NT2/D1 (cell line): ENCODE results near the gene ARL15.

Source experiments
- DNase-seq: peaks from one replicate; pipeline ENCODE4 v3.0.0-alpha.2; 2011; ENCODE audit warnings: low read depth, low spot score
- H3K27me3 ChIP-seq: 2 replicates; pipeline ENCODE4 v1.6.0; 2011; ENCODE audit warnings: mild to moderate bottlenecking; ENCODE audit not compliant: insufficient read length, insufficient read depth
- H3K36me3 ChIP-seq: 2 replicates; pipeline ENCODE4 v1.6.1; 2011; ENCODE audit warnings: mild to moderate bottlenecking, low read length, mixed read lengths; ENCODE audit not compliant: insufficient read depth, insufficient read length
- H3K4me1 ChIP-seq: 2 replicates; pipeline ENCODE4 v1.5.1; 2011; ENCODE audit not compliant: insufficient read depth, insufficient read length
- H3K4me3 ChIP-seq: 2 replicates; pipeline ENCODE4 v1.5.1; 2011; ENCODE audit warnings: low read depth; ENCODE audit not compliant: insufficient read length
- H3K9ac ChIP-seq: 2 replicates; pipeline ENCODE4 v1.6.0; 2011; ENCODE audit warnings: low read depth; ENCODE audit not compliant: insufficient read length
- H3K9me3 ChIP-seq: 2 replicates; pipeline ENCODE4 v1.5.1; 2011; ENCODE audit warnings: mild to moderate bottlenecking, low read length; ENCODE audit not compliant: insufficient read depth
- SUZ12 ChIP-seq: IDR thresholded peaks from 2 replicates; pipeline ENCODE4 v1.6.1; 2011; ENCODE audit not compliant: insufficient read length, insufficient read depth; ENCODE audit errors: extremely low read depth
- YY1 ChIP-seq: IDR thresholded peaks from 2 replicates; pipeline ENCODE4 v1.6.1; 2011; ENCODE audit not compliant: insufficient read length, insufficient read depth
- ZNF274 ChIP-seq: IDR thresholded peaks from 2 replicates; pipeline ENCODE4 v1.6.1; 2011; ENCODE audit warnings: mild to moderate bottlenecking, low read depth, low read length

Gene ARL15

DNA sequence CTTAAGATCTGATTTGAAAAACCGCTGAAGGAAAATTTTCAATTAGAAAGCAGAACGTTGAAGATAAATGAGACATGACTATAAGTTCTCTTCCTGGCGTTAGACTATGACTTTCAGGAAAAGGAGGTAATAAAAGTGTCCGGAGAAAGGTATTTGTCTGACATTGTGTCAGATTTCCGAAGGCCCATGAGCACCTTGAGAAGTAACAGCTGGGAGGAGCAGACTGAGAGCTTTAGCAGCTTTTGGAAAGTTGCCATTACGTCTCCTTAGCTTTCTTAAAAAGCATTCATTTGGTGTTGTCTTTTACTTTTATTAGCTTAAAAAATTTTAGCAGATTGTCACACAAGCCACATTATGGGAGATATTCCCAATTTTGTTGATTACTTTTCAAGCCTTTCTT lies 386.4 kb downstream of the ARL15 start:
- no peak for DNase-seq
- Histone ChIP-seq H3K4me3 (no peak overlapping the region), H3K4me1 (no peaks in the 10 kb centered on the region), H3K9ac (no peak overlapping the region), H3K36me3 (no peaks in the 10 kb centered on the region), H3K27me3 (no peaks in the 10 kb centered on the region), H3K9me3 (no peaks in the 10 kb centered on the region)
- TF ChIP-seq ZNF274 (no peak), SUZ12 (no peak), YY1 (no peak)

DNA sequence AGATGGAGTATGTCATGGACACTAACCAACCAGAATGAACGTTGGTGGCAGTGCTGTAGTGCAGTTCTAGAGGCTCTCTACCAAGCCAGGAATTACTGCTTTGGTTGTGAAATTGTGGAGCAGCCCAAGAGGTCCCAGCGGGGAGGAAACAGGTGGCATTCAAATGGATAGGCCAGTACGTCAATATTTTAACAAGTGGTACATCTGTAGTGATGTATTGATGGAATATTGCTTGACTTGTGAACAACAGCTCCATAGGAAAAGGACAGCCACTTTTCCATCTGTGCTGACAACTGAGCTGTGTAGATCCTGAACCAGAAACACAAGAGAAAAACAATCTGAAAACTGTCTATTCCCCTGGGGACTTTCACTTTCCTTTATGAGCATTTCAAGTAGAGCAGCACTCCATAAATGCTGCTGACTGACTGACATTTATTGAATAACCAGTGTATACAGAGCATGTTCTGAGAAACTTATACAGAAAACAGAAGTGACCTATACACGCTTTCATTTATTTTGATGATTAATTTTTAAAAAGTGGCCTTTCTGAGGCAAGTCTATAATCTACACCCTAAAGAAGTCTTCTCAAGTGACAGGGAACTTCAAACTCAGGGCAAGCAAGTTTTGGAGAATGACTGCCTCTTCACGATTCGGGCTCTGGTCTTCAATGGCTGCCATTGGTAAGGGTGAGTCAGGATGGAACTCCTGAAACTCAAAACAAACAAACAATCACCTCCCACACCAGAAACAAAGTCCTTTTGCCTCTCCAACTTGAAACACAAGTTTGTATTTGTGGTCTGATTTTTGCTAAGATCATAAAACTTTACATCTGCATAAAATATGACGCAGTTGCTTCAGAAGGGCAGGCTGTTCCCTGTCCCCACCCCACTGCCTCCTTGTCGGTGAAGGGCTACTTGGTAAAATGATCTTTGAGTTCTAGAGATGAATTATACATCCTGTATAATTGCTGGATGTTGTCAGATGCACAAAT lies 387.6 kb downstream of the ARL15 start:
- no peaks in the 10 kb centered on the region for H3K27me3 ChIP-seq
- H3K4me1 ChIP-seq, result no peaks in the 10 kb centered on the region
- DNase-seq, result no peak
- no peak for TF ChIP-seq YY1
- no peak for TF ChIP-seq ZNF274
- TF ChIP-seq SUZ12, result no peak
- H3K9me3 ChIP-seq, result no peaks in the 10 kb centered on the region
- H3K9ac ChIP-seq, result no peak overlapping the region
- H3K4me3 ChIP-seq, result no peak overlapping the region
- no peaks in the 10 kb centered on the region for H3K36me3 ChIP-seq

DNA sequence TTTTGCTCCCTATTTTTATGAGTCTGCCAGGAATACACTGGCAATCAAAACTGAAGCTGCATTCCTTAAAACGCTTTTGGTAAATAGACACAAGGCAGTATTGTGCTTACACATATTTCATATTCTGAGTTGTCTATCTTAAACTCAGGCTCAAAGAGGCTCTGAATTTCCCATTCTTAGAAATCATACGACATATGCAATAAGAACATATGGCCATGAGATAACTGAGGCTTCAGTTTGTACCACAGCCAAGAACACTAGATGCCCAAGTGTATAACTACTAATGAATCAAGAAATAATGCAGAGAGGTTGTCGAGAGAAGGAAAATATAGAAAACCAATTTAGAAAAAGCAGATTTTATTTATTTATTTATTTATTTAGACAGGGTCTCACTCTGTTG lies 392.5 kb downstream of the ARL15 start:
- Histone ChIP-seq H3K4me1 (no peaks in the 10 kb centered on the region), H3K36me3 (no peaks in the 10 kb centered on the region), H3K9ac (no peak overlapping the region), H3K4me3 (no peak overlapping the region), H3K27me3 (no peaks in the 10 kb centered on the region), H3K9me3 (no peaks in the 10 kb centered on the region)
- no peak for DNase-seq
- TF ChIP-seq ZNF274, result no peak
- TF ChIP-seq YY1, result no peak
- no peak for TF ChIP-seq SUZ12

DNA sequence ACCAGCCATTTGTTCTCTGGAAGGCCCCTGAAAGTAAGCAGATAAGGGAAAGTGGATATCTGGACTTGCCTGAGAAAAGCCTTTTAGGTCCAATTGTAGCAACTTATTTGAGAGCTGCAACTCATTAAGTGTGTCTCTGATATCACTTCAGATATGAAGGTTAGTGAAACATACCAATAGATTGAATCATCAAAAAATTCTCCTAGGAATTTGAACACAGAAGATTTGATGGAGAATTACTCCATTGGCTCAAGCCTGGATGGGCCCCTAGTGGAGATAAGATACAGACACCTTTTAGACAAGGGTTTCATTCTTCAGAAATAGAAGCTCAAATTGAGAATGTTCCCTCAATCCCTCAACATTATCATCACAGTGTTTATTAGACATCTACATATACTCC lies 393.3 kb downstream of the ARL15 start:
- Histone ChIP-seq H3K36me3 (no peaks in the 10 kb centered on the region), H3K9me3 (no peaks in the 10 kb centered on the region), H3K4me1 (no peaks in the 10 kb centered on the region), H3K9ac (no peak overlapping the region), H3K27me3 (no peaks in the 10 kb centered on the region), H3K4me3 (no peak overlapping the region)
- no peak for DNase-seq
- TF ChIP-seq YY1 (no peak), SUZ12 (no peak), ZNF274 (no peak)

DNA sequence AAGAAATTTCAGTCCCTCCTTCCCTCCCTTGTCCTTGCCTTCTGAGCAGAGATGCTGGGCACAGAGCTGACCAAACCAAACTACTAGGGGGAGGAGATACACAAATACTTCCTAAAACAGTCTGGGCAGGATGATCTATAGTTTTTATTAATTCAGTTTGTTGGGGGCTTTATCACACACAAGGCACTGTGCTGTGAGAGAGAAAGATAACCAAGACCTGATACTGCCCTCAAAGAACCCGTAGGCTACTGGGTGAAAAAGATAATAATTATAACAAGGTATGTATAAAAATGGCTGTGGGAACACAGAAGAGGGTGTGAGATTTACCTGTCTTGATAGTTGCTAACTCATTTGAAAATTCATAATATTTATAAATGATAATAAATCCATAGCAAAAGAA lies 395.3 kb downstream of the ARL15 start:
- Histone ChIP-seq H3K36me3 (no peaks in the 10 kb centered on the region), H3K27me3 (no peaks in the 10 kb centered on the region), H3K9me3 (no peaks in the 10 kb centered on the region), H3K4me3 (no peak overlapping the region), H3K9ac (no peak overlapping the region), H3K4me1 (no peaks in the 10 kb centered on the region)
- no peak for DNase-seq
- no peak for TF ChIP-seq YY1

DNA sequence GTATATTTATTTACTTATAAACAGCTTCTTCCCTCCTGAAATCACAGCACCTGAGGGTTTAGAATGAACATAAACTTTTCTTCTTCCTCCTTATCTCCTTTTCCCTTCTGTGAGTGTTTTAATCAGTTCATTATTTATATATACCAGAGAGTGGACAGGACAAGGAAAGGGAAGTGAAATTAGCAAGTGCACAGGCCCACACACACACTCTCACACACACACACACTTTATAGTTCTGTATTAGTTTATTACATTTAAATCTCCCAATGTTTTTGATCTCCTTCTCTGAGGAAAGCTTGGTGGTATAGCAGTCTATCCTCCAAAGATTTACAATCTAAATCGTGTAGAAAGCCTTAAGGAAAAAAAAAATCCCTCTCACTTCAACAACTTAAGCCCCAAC lies 396.4 kb downstream of the ARL15 start:
- H3K36me3 ChIP-seq, result no peaks in the 10 kb centered on the region
- no peak for DNase-seq

DNA sequence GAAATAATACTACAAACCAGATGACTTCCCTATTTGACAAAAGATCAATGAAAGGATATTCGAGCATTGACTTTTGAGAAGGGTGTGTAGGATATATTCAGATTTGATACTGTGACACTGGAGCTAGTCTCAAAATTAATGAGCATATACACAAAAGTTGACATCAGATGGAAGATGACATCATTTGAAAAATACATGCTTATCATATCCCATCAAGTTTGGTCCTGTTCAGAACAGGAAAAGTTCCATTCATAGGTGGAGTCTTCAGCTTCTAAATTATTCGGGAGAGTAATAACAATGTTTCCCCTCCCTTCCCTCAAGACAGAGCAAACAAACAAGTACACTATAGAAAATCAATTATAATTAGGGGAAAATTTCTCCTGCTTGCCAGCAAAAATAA lies 401.6 kb downstream of the ARL15 start:
- DNase-seq, result no peak
- no peak overlapping the region for H3K9ac ChIP-seq
- H3K9me3 ChIP-seq, result no peaks in the 10 kb centered on the region
- no peak overlapping the region for H3K4me3 ChIP-seq
- H3K27me3 ChIP-seq, result no peaks in the 10 kb centered on the region
- TF ChIP-seq YY1, result no peak
- no peak for TF ChIP-seq SUZ12
- no peak for TF ChIP-seq ZNF274
- no peaks in the 10 kb centered on the region for H3K36me3 ChIP-seq
- no peaks in the 10 kb centered on the region for H3K4me1 ChIP-seq

More for the DNA sequence above, 396.4 kb downstream of the ARL15 start:
- TF ChIP-seq SUZ12 (no peak), YY1 (no peak), ZNF274 (no peak)
- no peaks in the 10 kb centered on the region for H3K27me3 ChIP-seq
- no peak overlapping the region for H3K4me3 ChIP-seq
- H3K9me3 ChIP-seq, result no peaks in the 10 kb centered on the region
- H3K9ac ChIP-seq, result no peak overlapping the region
- no peaks in the 10 kb centered on the region for H3K4me1 ChIP-seq

DNA sequence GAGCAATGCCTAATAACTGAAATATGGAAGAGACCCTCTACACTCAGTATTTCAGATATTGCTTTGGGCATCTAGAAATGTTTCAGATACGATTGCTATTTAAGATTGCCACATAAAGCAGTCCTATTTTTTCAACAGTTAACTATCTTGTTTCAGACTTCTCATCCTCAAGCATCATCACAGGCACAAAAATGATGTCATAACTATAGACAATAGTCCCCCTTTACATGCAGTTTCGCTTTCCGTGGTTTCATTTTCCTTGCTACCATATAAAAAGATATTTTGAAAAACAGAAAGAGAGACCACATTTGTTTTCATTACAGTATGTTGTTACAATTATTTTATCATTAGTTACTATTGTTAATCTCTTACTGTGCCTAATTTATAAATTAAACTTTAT lies 402.5 kb downstream of the ARL15 start:
- no peak overlapping the region for H3K4me3 ChIP-seq
- H3K4me1 ChIP-seq, result no peaks in the 10 kb centered on the region
- H3K9me3 ChIP-seq, result no peaks in the 10 kb centered on the region
- no peaks in the 10 kb centered on the region for H3K27me3 ChIP-seq
- TF ChIP-seq SUZ12 (no peak), YY1 (no peak), ZNF274 (no peak)
- no peak overlapping the region for H3K9ac ChIP-seq
- DNase-seq, result no peak
- no peaks in the 10 kb centered on the region for H3K36me3 ChIP-seq
